SK-N-SH treated with all-trans-retinoic acid at 6 μM for 48 hours (cell line): ENCODE data around the gene SCNN1B.

Experiments used
- ATAC-seq: fragments of 200-7000 bp; cut with Tn5 transposase; 3 replicates; pipeline ENCODE4 v1.9.1; 2020; ENCODE audit warnings: mild to moderate bottlenecking, moderate library complexity
- ARNTL ChIP-seq: fragments of 450-650 bp; formaldehyde crosslinking; IDR thresholded peaks from 2 replicates; pipeline ENCODE4 v1.5.0; 2020; ENCODE audit warnings: low read depth, mild to moderate bottlenecking, moderate library complexity, borderline replicate concordance
- BACH2 ChIP-seq: fragments of 250-450 bp; sonication (Bioruptor Pico); IDR thresholded peaks from 2 replicates; pipeline ENCODE4 v1.9.0; 2021; ENCODE audit warnings: mild to moderate bottlenecking, borderline replicate concordance
- CSDC2 ChIP-seq: fragments of 250-450 bp; sonication (Bioruptor Pico); IDR thresholded peaks from 2 replicates; pipeline ENCODE4 v1.5.0; 2020; ENCODE audit warnings: mild to moderate bottlenecking, moderate library complexity
- GLIS3 ChIP-seq: fragments of 250-450 bp; sonication (Bioruptor Pico); IDR thresholded peaks from 2 replicates; pipeline ENCODE4 v1.5.0; 2020; ENCODE audit warnings: mild to moderate bottlenecking, moderate library complexity
- ISL1 ChIP-seq: fragments of 250-450 bp; sonication (Bioruptor Pico); IDR thresholded peaks from 2 replicates; pipeline ENCODE4 v2.1.2; 2022; ENCODE audit warnings: mild to moderate bottlenecking, moderate library complexity
- OSR1 ChIP-seq: fragments of 250-450 bp; sonication (Bioruptor Pico); IDR thresholded peaks from 2 replicates; pipeline ENCODE4 v1.8.0; 2022; ENCODE audit warnings: moderate library complexity, mild to moderate bottlenecking, inconsistent platforms
- PPARA ChIP-seq: fragments of 250-450 bp; sonication (Bioruptor Pico); IDR thresholded peaks from 2 replicates; pipeline ENCODE4 v1.5.0; 2020; ENCODE audit warnings: mild to moderate bottlenecking, borderline replicate concordance
- RARB ChIP-seq: fragments of 250-450 bp; sonication (Bioruptor Pico); IDR thresholded peaks from 2 replicates; pipeline ENCODE4 v1.8.0; 2021; ENCODE audit warnings: mild to moderate bottlenecking, moderate library complexity
- SNAI2 ChIP-seq: fragments of 250-450 bp; sonication (Bioruptor Pico); IDR thresholded peaks from 2 replicates; pipeline ENCODE4 v1.5.0; 2020; ENCODE audit warnings: mild to moderate bottlenecking, moderate library complexity
- TCF4 ChIP-seq: fragments of 250-450 bp; sonication (Bioruptor Pico); IDR thresholded peaks from 2 replicates; pipeline ENCODE4 v1.8.0; 2021; ENCODE audit warnings: mild to moderate bottlenecking, moderate library complexity, borderline replicate concordance
- TOX ChIP-seq: fragments of 250-450 bp; sonication (Bioruptor Pico); IDR thresholded peaks from 2 replicates; pipeline ENCODE4 v1.8.0; 2021; ENCODE audit warnings: mild to moderate bottlenecking, moderate library complexity, borderline replicate concordance
- ZC3H10 ChIP-seq: fragments of 250-450 bp; sonication (Bioruptor Pico); IDR thresholded peaks from 2 replicates; pipeline ENCODE4 v1.5.1; 2021; ENCODE audit warnings: mild to moderate bottlenecking, moderate library complexity
- ZFP3 ChIP-seq: fragments of 250-450 bp; sonication (Bioruptor Pico); IDR thresholded peaks from 2 replicates; pipeline ENCODE4 v1.5.0; 2020; ENCODE audit warnings: mild to moderate bottlenecking, moderate library complexity
- ZFP30 ChIP-seq: fragments of 450-650 bp; formaldehyde crosslinking; IDR thresholded peaks from 2 replicates; pipeline ENCODE4 v1.5.0; 2022; ENCODE audit warnings: mild to moderate bottlenecking, moderate library complexity
- ZNF565 ChIP-seq: fragments of 450-650 bp; formaldehyde crosslinking; conservative IDR thresholded peaks from 2 replicates; pipeline ENCODE4 v1.5.0; 2020; ENCODE audit warnings: low read depth, mild to moderate bottlenecking, moderate library complexity
- ZNF8 ChIP-seq: fragments of 450-650 bp; formaldehyde crosslinking; IDR thresholded peaks from 2 replicates; pipeline ENCODE4 v1.5.0; 2020; ENCODE audit warnings: mild to moderate bottlenecking, moderate library complexity
- TF ChIP-seq, protein P1 (sequence below): fragments of 250-450 bp; sonication (Bioruptor Pico); IDR thresholded peaks from 2 replicates; pipeline ENCODE4 v1.5.1; 2021; ENCODE audit warnings: mild to moderate bottlenecking, moderate library complexity
- TF ChIP-seq, protein P2 (sequence below): fragments of 250-450 bp; sonication (Bioruptor Pico); IDR thresholded peaks from 2 replicates; pipeline ENCODE4 v1.5.1; 2020; ENCODE audit warnings: low read depth, mild to moderate bottlenecking, moderate library complexity
- TF ChIP-seq, protein P3 (sequence below): fragments of 250-450 bp; sonication (Bioruptor Pico); IDR thresholded peaks from 2 replicates; pipeline ENCODE4 v1.5.0; 2020; ENCODE audit warnings: mild to moderate bottlenecking, moderate library complexity
- TF ChIP-seq, protein P4 (sequence below): fragments of 250-450 bp; sonication (Bioruptor Pico); IDR thresholded peaks from 2 replicates; pipeline ENCODE4 v1.8.0; 2021; ENCODE audit warnings: low read depth, mild to moderate bottlenecking, moderate library complexity, borderline replicate concordance
- TF ChIP-seq, protein P5 (sequence below): fragments of 250-450 bp; sonication (Bioruptor Pico); IDR thresholded peaks from 2 replicates; pipeline ENCODE4 v1.8.0; 2020; ENCODE audit warnings: mild to moderate bottlenecking, moderate library complexity, borderline replicate concordance

Gene SCNN1B

DNA sequence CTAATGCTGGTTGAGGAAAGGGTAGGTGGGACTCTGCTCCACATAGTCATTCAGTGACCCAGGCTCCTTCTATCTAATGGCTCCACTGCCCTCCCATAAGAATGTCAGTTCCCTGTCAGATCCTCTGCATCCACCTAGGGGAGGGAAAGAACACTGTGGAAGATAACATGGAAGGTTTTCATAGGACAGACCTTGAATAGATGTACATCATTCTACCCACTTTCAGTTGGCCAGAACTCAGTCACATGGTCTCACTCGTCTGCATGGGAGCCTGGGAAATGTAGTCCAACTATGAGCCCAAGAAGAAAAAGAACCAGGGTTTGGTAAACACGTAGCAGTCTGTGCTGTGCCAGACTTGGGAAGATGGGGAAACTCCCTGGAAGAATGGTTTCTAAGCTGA is 27.1 kb upstream of the SCNN1B start:
- ATAC-seq, result peak; percentile 46; the same call in 1 of the 3 replicates
- TF ChIP-seq ZC3H10 (CRISPR knock-in tag) (no peak), TOX (no peak), ZNF8 (no peak), ARNTL (no peak), ZFP3 (CRISPR knock-in tag) (no peak), OSR1 (no peak), ZFP30 (no peak), ZNF565 (CRISPR knock-in tag) (no peak), BACH2 (CRISPR knock-in tag) (no peak), GLIS3 (no peak), ISL1 (CRISPR knock-in tag) (no peak), PPARA (CRISPR knock-in tag) (no peak), CSDC2 (CRISPR knock-in tag) (no peak), SNAI2 (CRISPR knock-in tag) (no peak), RARB (no peak)
- TF ChIP-seq, protein P1, sequence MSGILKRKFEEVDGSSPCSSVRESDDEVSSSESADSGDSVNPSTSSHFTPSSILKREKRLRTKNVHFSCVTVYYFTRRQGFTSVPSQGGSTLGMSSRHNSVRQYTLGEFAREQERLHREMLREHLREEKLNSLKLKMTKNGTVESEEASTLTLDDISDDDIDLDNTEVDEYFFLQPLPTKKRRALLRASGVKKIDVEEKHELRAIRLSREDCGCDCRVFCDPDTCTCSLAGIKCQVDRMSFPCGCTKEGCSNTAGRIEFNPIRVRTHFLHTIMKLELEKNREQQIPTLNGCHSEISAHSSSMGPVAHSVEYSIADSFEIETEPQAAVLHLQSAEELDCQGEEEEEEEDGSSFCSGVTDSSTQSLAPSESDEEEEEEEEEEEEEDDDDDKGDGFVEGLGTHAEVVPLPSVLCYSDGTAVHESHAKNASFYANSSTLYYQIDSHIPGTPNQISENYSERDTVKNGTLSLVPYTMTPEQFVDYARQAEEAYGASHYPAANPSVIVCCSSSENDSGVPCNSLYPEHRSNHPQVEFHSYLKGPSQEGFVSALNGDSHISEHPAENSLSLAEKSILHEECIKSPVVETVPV, result no peak
- TF ChIP-seq, protein P2, sequence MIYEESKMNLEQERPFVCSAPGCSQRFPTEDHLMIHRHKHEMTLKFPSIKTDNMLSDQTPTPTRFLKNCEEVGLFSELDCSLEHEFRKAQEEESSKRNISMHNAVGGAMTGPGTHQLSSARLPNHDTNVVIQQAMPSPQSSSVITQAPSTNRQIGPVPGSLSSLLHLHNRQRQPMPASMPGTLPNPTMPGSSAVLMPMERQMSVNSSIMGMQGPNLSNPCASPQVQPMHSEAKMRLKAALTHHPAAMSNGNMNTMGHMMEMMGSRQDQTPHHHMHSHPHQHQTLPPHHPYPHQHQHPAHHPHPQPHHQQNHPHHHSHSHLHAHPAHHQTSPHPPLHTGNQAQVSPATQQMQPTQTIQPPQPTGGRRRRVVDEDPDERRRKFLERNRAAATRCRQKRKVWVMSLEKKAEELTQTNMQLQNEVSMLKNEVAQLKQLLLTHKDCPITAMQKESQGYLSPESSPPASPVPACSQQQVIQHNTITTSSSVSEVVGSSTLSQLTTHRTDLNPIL (CRISPR knock-in tag), result no peak
- TF ChIP-seq, protein P3, sequence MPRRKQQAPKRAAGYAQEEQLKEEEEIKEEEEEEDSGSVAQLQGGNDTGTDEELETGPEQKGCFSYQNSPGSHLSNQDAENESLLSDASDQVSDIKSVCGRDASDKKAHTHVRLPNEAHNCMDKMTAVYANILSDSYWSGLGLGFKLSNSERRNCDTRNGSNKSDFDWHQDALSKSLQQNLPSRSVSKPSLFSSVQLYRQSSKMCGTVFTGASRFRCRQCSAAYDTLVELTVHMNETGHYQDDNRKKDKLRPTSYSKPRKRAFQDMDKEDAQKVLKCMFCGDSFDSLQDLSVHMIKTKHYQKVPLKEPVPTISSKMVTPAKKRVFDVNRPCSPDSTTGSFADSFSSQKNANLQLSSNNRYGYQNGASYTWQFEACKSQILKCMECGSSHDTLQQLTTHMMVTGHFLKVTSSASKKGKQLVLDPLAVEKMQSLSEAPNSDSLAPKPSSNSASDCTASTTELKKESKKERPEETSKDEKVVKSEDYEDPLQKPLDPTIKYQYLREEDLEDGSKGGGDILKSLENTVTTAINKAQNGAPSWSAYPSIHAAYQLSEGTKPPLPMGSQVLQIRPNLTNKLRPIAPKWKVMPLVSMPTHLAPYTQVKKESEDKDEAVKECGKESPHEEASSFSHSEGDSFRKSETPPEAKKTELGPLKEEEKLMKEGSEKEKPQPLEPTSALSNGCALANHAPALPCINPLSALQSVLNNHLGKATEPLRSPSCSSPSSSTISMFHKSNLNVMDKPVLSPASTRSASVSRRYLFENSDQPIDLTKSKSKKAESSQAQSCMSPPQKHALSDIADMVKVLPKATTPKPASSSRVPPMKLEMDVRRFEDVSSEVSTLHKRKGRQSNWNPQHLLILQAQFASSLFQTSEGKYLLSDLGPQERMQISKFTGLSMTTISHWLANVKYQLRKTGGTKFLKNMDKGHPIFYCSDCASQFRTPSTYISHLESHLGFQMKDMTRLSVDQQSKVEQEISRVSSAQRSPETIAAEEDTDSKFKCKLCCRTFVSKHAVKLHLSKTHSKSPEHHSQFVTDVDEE (CRISPR knock-in tag), result no peak
- TF ChIP-seq, protein P4, sequence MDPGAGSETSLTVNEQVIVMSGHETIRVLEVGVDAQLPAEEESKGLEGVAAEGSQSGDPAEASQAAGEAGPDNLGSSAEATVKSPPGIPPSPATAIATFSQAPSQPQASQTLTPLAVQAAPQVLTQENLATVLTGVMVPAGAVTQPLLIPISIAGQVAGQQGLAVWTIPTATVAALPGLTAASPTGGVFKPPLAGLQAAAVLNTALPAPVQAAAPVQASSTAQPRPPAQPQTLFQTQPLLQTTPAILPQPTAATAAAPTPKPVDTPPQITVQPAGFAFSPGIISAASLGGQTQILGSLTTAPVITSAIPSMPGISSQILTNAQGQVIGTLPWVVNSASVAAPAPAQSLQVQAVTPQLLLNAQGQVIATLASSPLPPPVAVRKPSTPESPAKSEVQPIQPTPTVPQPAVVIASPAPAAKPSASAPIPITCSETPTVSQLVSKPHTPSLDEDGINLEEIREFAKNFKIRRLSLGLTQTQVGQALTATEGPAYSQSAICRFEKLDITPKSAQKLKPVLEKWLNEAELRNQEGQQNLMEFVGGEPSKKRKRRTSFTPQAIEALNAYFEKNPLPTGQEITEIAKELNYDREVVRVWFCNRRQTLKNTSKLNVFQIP (CRISPR knock-in tag), result no peak
- TF ChIP-seq, protein P5, sequence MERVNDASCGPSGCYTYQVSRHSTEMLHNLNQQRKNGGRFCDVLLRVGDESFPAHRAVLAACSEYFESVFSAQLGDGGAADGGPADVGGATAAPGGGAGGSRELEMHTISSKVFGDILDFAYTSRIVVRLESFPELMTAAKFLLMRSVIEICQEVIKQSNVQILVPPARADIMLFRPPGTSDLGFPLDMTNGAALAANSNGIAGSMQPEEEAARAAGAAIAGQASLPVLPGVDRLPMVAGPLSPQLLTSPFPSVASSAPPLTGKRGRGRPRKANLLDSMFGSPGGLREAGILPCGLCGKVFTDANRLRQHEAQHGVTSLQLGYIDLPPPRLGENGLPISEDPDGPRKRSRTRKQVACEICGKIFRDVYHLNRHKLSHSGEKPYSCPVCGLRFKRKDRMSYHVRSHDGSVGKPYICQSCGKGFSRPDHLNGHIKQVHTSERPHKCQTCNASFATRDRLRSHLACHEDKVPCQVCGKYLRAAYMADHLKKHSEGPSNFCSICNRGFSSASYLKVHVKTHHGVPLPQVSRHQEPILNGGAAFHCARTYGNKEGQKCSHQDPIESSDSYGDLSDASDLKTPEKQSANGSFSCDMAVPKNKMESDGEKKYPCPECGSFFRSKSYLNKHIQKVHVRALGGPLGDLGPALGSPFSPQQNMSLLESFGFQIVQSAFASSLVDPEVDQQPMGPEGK, result no peak
- TF ChIP-seq, all 23 proteins: peak for 0

DNA sequence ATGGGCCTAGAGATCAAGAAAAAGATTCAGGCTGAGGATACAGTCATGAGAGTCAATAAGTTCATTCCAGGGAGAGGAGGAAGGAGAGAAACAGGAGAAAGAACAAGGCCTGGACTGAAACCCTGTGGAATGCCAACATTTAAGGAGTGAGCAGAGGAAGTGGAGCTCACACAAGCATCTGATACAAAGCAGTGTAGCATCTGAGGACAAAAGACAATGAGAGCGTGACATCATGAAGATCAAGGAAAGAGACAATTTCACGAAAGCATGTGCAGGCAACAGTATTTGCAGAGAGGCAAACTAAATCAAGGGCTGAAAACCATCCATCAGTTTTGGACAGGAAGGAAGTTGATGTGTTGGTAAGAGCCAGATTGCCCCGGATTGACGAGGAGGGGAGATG is 25.3 kb upstream of the SCNN1B start:
- no peak for ATAC-seq

More for the DNA sequence above, 25.3 kb upstream of the SCNN1B start:
- TF ChIP-seq, protein P4 (CRISPR knock-in tag), result no peak
- TF ChIP-seq, protein P5, result no peak
- no peak for TF ChIP-seq ZNF565 (CRISPR knock-in tag)
- TF ChIP-seq BACH2 (CRISPR knock-in tag), result no peak
- TF ChIP-seq RARB, result no peak
- TF ChIP-seq OSR1, result no peak
- TF ChIP-seq CSDC2 (CRISPR knock-in tag), result no peak
- no peak for TF ChIP-seq ZFP3 (CRISPR knock-in tag)
- TF ChIP-seq SNAI2 (CRISPR knock-in tag), result no peak
- TF ChIP-seq, protein P2 (CRISPR knock-in tag), result no peak
- TF ChIP-seq TCF4 (CRISPR knock-in tag), result no peak
- TF ChIP-seq, protein P1, result no peak
